Adrenal gland (tissue), 12 donors: ENCODE data around the gene PLAA. TPM values are rescaled to one million over a fixed set of nuclear protein-coding genes. Genes with fewer than 3 reads are reported as not detected.
"Not testable (repeated sequence)": the region's sequence is repeated elsewhere in the genome, so short reads cannot be mapped to it uniquely, and the experiment has no call there.

Experiments
- DNase-seq, 7 donors: peaks; one replicate each; pipeline ENCODE4 v3.0.0-alpha.2; 2019 to 2020
- H3K27ac ChIP-seq, 5 donors: fragments of 200-600 bp; sonication (generic) in 4 of 5; 1 replicate in 3 of 5; 2 replicates in 2 of 5; pipeline versions ENCODE4 v1.5.1 to v1.8.0; 2016 to 2020; ENCODE audit warnings: mild to moderate bottlenecking in 1 of 5
- H3K27me3 ChIP-seq: fragments of 200-600 bp; 2 replicates; pipeline ENCODE4 v1.8.0; 2021
- H3K36me3 ChIP-seq, 2 donors: fragments of 200-600 bp; replicated peaks in 1 of 2; 1 replicate in 1 of 2; 2 replicates in 1 of 2; pipeline versions ENCODE4 v1.5.1 to v1.8.0; 2018 to 2022
- H3K4me1 ChIP-seq, 2 donors: fragments of 200-600 bp; replicated peaks in 1 of 2; 1 replicate in 1 of 2; 2 replicates in 1 of 2; pipeline versions ENCODE4 v1.5.1 to v1.8.0; 2018 to 2021
- H3K4me3 ChIP-seq, 4 donors: fragments of 200-600 bp; sonication (generic) in 3 of 4; one replicate each; pipeline ENCODE4 v1.5.1; 2016 to 2018
- H3K9me3 ChIP-seq, 3 donors: fragments of 200-600 bp; sonication (generic) in 1 of 3; replicated peaks in 1 of 3; 1 replicate in 2 of 3; 2 replicates in 1 of 3; pipeline versions ENCODE4 v1.5.1 to v1.8.0; 2016 to 2021
- POLR2A ChIP-seq, 2 donors: fragments of 450-650 bp; IDR thresholded peaks; one replicate each; pipeline ENCODE4 v1.6.1; 2017; ENCODE audit warnings: antibody characterized with exemption in 2 of 2, mild to moderate bottlenecking in 2 of 2, moderate library complexity in 1 of 2
- WGBS, 4 donors: extraction: QIAGEN DNeasy Blood & Tissue Kit in 2 of 4; methylation state at CpG; one replicate each; pipeline versions ENCODE4 v1.1.5 to v1.1.7; 2013 to 2017; 5-methylcytosine and 5-hydroxymethylcytosine counted together
- intact Hi-C, 2 donors: fragments of 100-400 bp; cut with DNase I; formaldehyde crosslinking; loops; one replicate each; pipeline versions ENCODE4 v1.14.1 to v1.15.0; 2022 to 2023
- polyA plus RNA-seq, 3 donors: library from polyadenylated mRNA; stranded (reverse); fragments of 200-250 nt in 2 of 3; fragments of 350-450 nt in 1 of 3; fragmentation: Illumina TruSeq in 1 of 3; extraction: RNeasy Lipid Tissue Mini Kit (QIAGEN cat#74804) in 1 of 3; gene quantifications; one replicate each; pipeline ENCODE4 v1.2.3, GENCODE V29; 2013 to 2014
- total RNA-seq, 9 donors: library from RNA; depleted of rRNA in 4 of 9; stranded (reverse); fragments of >200 nt in 4 of 9; fragments of 120-200 nt in 1 of 9; fragmentation: NEBNext Ultra II Directional in 1 of 9; extraction: Animal tissue kit (Norgen Biotek cat#: 25700) in 1 of 9; gene quantifications; one replicate each; pipeline versions ENCODE4 v1.1.0 to v1.2.4, GENCODE V29; 2013 to 2023
- TF ChIP-seq, protein P1 (sequence below), 6 experiments: fragments of 450-650 bp in 4 of 6; fragments of 200-600 bp in 2 of 6; sonication (generic) in 1 of 6; IDR thresholded peaks; 1 replicate in 5 of 6; 2 replicates in 1 of 6; pipeline versions ENCODE4 v1.5.1 to v1.8.0; 2016 to 2021; ENCODE audit warnings: antibody characterized with exemption in 6 of 6, mild to moderate bottlenecking in 2 of 6, moderate library complexity in 1 of 6
- donor health status: healthy with polysubstance abuse.
- donor health status: Bipolar disorder and iron deficiency.
- donor health status: DM: yes; HTN: yes; CAD: no.
- donor health status: DM: no; HTN: no; CAD: no.
- donor health status: DM: no; HTN: no; CAD: no.
- donor health status: DM: yes; HTN: yes; CAD: no.

Gene PLAA
- total and polyA plus RNA-seq, 12 donors = 12.8 to 89.8 (median 37.8) TPM

DNA sequence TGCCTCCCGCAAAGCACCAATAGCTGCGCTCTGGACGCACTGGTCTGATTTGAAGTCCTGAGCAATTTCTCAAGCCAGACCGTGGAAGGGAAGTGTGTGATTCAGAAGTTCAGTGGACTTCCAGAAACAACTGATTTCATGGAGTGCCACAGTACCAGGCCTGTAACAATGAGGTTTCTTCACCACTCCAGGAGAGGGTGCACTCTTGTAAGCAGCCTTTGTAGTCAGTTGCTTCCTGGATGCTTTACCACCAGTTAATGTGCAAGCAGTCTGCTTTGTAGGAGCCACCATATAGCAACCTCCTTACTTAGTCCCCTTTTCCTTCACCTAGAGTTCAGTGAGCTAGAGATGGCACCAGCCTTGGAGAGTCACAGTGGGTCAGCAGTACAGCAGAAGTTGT is 66.8 kb downstream of the PLAA start:
- Histone ChIP-seq H3K9me3 (no peaks in the 10 kb centered on the region), H3K4me1 (no peaks in the 10 kb centered on the region), H3K36me3 (peaks cover 3 to 5% of the 10 kb centered on the region in 2 donors), H3K27me3 (no peaks in the 10 kb centered on the region), H3K4me3 (no peak overlapping the region), H3K27ac (no peak overlapping the region)
- intact Hi-C loops = loop anchor here in 1 of 2 donors (10.0 kb wide), 1 partner anchor 95 kb away; no protein-coding TSS in a partner anchor
- no peak for DNase-seq
- TF ChIP-seq, protein P1, sequence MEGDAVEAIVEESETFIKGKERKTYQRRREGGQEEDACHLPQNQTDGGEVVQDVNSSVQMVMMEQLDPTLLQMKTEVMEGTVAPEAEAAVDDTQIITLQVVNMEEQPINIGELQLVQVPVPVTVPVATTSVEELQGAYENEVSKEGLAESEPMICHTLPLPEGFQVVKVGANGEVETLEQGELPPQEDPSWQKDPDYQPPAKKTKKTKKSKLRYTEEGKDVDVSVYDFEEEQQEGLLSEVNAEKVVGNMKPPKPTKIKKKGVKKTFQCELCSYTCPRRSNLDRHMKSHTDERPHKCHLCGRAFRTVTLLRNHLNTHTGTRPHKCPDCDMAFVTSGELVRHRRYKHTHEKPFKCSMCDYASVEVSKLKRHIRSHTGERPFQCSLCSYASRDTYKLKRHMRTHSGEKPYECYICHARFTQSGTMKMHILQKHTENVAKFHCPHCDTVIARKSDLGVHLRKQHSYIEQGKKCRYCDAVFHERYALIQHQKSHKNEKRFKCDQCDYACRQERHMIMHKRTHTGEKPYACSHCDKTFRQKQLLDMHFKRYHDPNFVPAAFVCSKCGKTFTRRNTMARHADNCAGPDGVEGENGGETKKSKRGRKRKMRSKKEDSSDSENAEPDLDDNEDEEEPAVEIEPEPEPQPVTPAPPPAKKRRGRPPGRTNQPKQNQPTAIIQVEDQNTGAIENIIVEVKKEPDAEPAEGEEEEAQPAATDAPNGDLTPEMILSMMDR (IDR thresholded peaks at IDR 0.05) = no peak
- no peak for TF ChIP-seq POLR2A (IDR thresholded peaks at IDR 0.05)
- WGBS, 4 donors = 94 to 98% (median 97%) methylated on average over 4 of the region's 4 CpGs

DNA sequence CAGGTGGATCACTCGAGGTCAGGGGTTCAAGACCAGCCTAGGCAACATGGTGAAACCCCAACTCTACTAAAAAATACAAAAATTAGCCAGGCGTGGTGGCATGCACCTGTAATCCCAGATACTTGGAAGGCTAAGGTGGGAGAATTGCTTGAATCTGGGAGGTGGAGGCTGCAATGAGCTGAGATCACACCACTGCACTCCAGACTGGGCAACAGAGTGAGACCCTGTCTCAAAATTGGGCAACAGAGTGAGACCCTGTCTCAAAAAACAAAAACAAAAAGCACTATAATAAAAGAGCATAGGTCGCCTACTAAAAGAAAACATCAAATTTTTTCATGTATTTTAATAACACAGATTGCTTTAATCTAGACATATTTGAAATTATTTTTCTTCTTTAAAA is 71.9 kb downstream of the PLAA start:
- H3K4me1 ChIP-seq, H3K9me3 ChIP-seq, H3K27ac ChIP-seq, H3K27me3 ChIP-seq, intact Hi-C loops, DNase-seq, H3K4me3 ChIP-seq, H3K36me3 ChIP-seq: not testable (repeated sequence)
- 89 to 97% (median 92%) methylated on average over 3 of the region's 3 CpGs for WGBS, 4 donors

- intact Hi-C loops = no loop called here
- TF ChIP-seq POLR2A (IDR thresholded peaks at IDR 0.05) = no peak
- TF ChIP-seq, protein P1 (IDR thresholded peaks at IDR 0.05) = no peak
- H3K27me3 ChIP-seq = no peaks in the 10 kb centered on the region
- no peak overlapping the region for H3K27ac ChIP-seq
- WGBS, 4 donors = 87 to 94% (median 92%) methylated on average over 8 of the region's 8 CpGs
- no peaks in the 10 kb centered on the region for H3K36me3 ChIP-seq
- DNase-seq = no peak
- H3K9me3 ChIP-seq = no peaks in the 10 kb centered on the region
- H3K4me3 ChIP-seq = no peak overlapping the region
- no peaks in the 10 kb centered on the region for H3K4me1 ChIP-seq
Observed at GRCh38 chr9:26870292-26870691, 76.8 kb downstream of the PLAA start.

GRCh38 chr9:26863074-26863473 is 84.0 kb downstream of the PLAA start:
- no peak for DNase-seq
- Histone ChIP-seq H3K36me3 (no peaks in the 10 kb centered on the region), H3K4me3 (no peak overlapping the region), H3K27ac (no peak overlapping the region), H3K27me3 (no peaks in the 10 kb centered on the region), H3K4me1 (peaks cover 0 to 3% of the 10 kb centered on the region in 2 donors), H3K9me3 (no peaks in the 10 kb centered on the region)
- no peak for TF ChIP-seq POLR2A (IDR thresholded peaks at IDR 0.05)
- TF ChIP-seq, protein P1 (IDR thresholded peaks at IDR 0.05) = peak in 5 of 6 experiments; percentile 15 to 49 (median 36)
- intact Hi-C loops = loop anchor here in 1 of 2 donors (10.0 kb wide), 1 partner anchor 118 kb away; no protein-coding TSS in a partner anchor
- WGBS, 4 donors = 40 to 55% (median 47%) methylated on average over 1 of the region's 1 CpG

- Histone ChIP-seq H3K9me3 (no peaks in the 10 kb centered on the region), H3K27ac (no peak overlapping the region), H3K4me1 (peaks cover 0 to 3% of the 10 kb centered on the region in 2 donors), H3K27me3 (no peaks in the 10 kb centered on the region), H3K36me3 (peaks cover 0 to 4% of the 10 kb centered on the region in 2 donors), H3K4me3 (no peak overlapping the region)
- peak in 4 of 7 donors; percentile 27 to 48 (median 38) for DNase-seq
- 72 to 88% (median 78%) methylated on average over 1 of the region's 1 CpG for WGBS, 4 donors
- no peak for TF ChIP-seq POLR2A (IDR thresholded peaks at IDR 0.05)
- TF ChIP-seq, protein P1 (IDR thresholded peaks at IDR 0.05) = peak in 5 of 6 experiments; percentile 28 to 64 (median 49)
- intact Hi-C loops = loop anchor here in 1 of 2 donors (10.0 kb wide), 1 partner anchor 112 kb away; no protein-coding TSS in a partner anchor
Observed at GRCh38 chr9:26856413-26857032, 90.5 kb downstream of the PLAA start.
